T-helper 2 cell treated with Interferon-gamma antibody and Interleukin-4, amounts not matched to agents 100 ng/mL and 5 ng/mL, for 36 hours (primary cell): ENCODE data around the gene CAPN15. TPM values are rescaled to one million over a fixed set of nuclear protein-coding genes. Genes with fewer than 3 reads are reported as not detected.

Source experiments
- intact Hi-C: fragments of 100-400 bp; cut with micrococcal nuclease; formaldehyde crosslinking; loops from one replicate; pipeline ENCODE4 v1.15.1; 2023
- total RNA-seq: library from RNA; stranded (reverse); gene quantifications from 2 replicates; pipeline ENCODE4 v1.2.3, GENCODE V29; 2022

CAPN15 gene
- total RNA-seq, 1 donor from 2014 or later, result 87.2 TPM

GRCh38 chr16:560204-560700, 32.7 kb downstream of the CAPN15 start, which contains the start of gene PRR35:
PRR35 (plus strand) TSS chr16:560394; CDS start chr16:563295, 2,901 bp downstream.
- intact Hi-C loops, result no loop called here

- intact Hi-C loops, result no loop called here
Measured at GRCh38 chr16:560701-561412, 33.3 kb downstream of the CAPN15 start.

GRCh38 chr16:561413-561794, 33.9 kb downstream of the CAPN15 start:
- intact Hi-C loops, result no loop called here

- intact Hi-C loops, result no loop called here
Measured at GRCh38 chr16:561957-562938, 34.7 kb downstream of the CAPN15 start.

- intact Hi-C loops, result no loop called here
Measured at GRCh38 chr16:563072-563644, 35.6 kb downstream of the CAPN15 start.

- intact Hi-C loops, result loop anchor here (5.0 kb wide), 2 partner anchors 38 to 328 kb away; partner anchors contain the start of gene CAPN15
Measured at GRCh38 chr16:564690-565418, 37.3 kb downstream of the CAPN15 start.

- intact Hi-C loops, result loop anchor here (2.0 to 5.0 kb wide), 3 partner anchors 23 to 328 kb away; partner anchors contain the start of gene CAPN15
Measured at GRCh38 chr16:565419-566330, 38.2 kb downstream of the CAPN15 start.

GRCh38 chr16:566475-567372, 39.2 kb downstream of the CAPN15 start, which contains the start of gene NHLRC4:
NHLRC4 (plus strand) TSS chr16:567005; CDS start chr16:568048, 1,043 bp downstream.
- intact Hi-C loops, result loop anchor here (2.0 to 5.0 kb wide), 3 partner anchors 22 to 329 kb away; partner anchors contain the start of gene CAPN15

- intact Hi-C loops, result loop anchor here (2.0 to 5.0 kb wide), 3 partner anchors 21 to 330 kb away; partner anchors contain the start of gene CAPN15
Measured at GRCh38 chr16:567373-568256, 40.1 kb downstream of the CAPN15 start.

- intact Hi-C loops, result loop anchor here (5.0 kb wide), 2 partner anchors 41 to 331 kb away; partner anchors contain the start of gene CAPN15
Measured at GRCh38 chr16:568401-569258, 41.1 kb downstream of the CAPN15 start.

- intact Hi-C loops, result loop anchor here (5.0 kb wide), 2 partner anchors 42 to 332 kb away; partner anchors contain the start of gene CAPN15
Measured at GRCh38 chr16:569445-570254, 42.1 kb downstream of the CAPN15 start, which contains the start of gene PIGQ. PIGQ (plus strand) TSS chr16:569968; CDS start chr16:574075, 4,107 bp downstream.

GRCh38 chr16:572865-573650, 45.5 kb downstream of the CAPN15 start:
- intact Hi-C loops, result no loop called here

GRCh38 chr16:574021-574760, 46.7 kb downstream of the CAPN15 start:
- intact Hi-C loops, result no loop called here
